ENCODE measurements around the gene HDAC4.
"Not testable (repeated sequence)": the region's sequence is repeated elsewhere in the genome, so short reads cannot be mapped to it uniquely, and the experiment has no call there.

HDAC4 gene

GRCh38 chr2:239084007-239084406 lies 316.8 kb downstream of the HDAC4 start:
- Mint-ChIP-seq H3K27me3 (no peaks in the 10 kb centered on the region), H3K4me1 (no peaks in the 10 kb centered on the region), H3K27ac (no peak overlapping the region), H3K36me3 (ENCODE audit: low read depth) (peaks cover 3% of the 10 kb centered on the region), H3K4me3 (no peak overlapping the region), H3K9me3 (no peaks in the 10 kb centered on the region)
- ATAC-seq = no peak
- no peak for DNase-seq

- Mint-ChIP-seq H3K27me3 (no peaks in the 10 kb centered on the region), H3K4me1 (no peaks in the 10 kb centered on the region), H3K27ac (no peak overlapping the region), H3K9me3 (no peaks in the 10 kb centered on the region), H3K36me3 (ENCODE audit: low read depth) (peaks cover 3% of the 10 kb centered on the region), H3K4me3 (no peak overlapping the region)
- ATAC-seq = no peak
- no peak for DNase-seq
Observed at GRCh38 chr2:239082425-239082824, 318.4 kb downstream of the HDAC4 start.

GRCh38 chr2:239081622-239082021 lies 319.2 kb downstream of the HDAC4 start:
- DNase-seq = no peak
- Mint-ChIP-seq H3K4me3 (no peak overlapping the region), H3K36me3 (ENCODE audit: low read depth) (peaks cover 3% of the 10 kb centered on the region), H3K27ac (no peak overlapping the region), H3K9me3 (no peaks in the 10 kb centered on the region), H3K4me1 (no peaks in the 10 kb centered on the region), H3K27me3 (no peaks in the 10 kb centered on the region)
- ATAC-seq = no peak

GRCh38 chr2:239081046-239081445 lies 319.8 kb downstream of the HDAC4 start:
- no peak overlapping the region for H3K27ac Mint-ChIP-seq
- H3K36me3 Mint-ChIP-seq (ENCODE audit: low read depth) = peaks cover 3% of the 10 kb centered on the region

GRCh38 chr2:239079671-239080294 lies 321.0 kb downstream of the HDAC4 start:
- Mint-ChIP-seq H3K27ac (no peak overlapping the region), H3K27me3 (no peaks in the 10 kb centered on the region), H3K9me3 (no peaks in the 10 kb centered on the region), H3K4me1 (no peaks in the 10 kb centered on the region), H3K4me3 (no peak overlapping the region), H3K36me3 (ENCODE audit: low read depth) (peaks cover 3% of the 10 kb centered on the region)
- no peak for DNase-seq
- ATAC-seq = no peak

More at GRCh38 chr2:239081046-239081445, 319.8 kb downstream of the HDAC4 start:
- Mint-ChIP-seq H3K9me3 (no peaks in the 10 kb centered on the region), H3K4me1 (no peaks in the 10 kb centered on the region), H3K4me3 (no peak overlapping the region), H3K27me3 (no peaks in the 10 kb centered on the region)
- ATAC-seq = no peak
- no peak for DNase-seq

GRCh38 chr2:239078128-239078924 lies 322.5 kb downstream of the HDAC4 start:
- no peaks in the 10 kb centered on the region for H3K4me1 Mint-ChIP-seq
- DNase-seq = no peak
- ATAC-seq = no peak
- H3K27ac Mint-ChIP-seq = no peak overlapping the region
- H3K36me3 Mint-ChIP-seq (ENCODE audit: low read depth) = peaks cover 5% of the 10 kb centered on the region
- no peaks in the 10 kb centered on the region for H3K27me3 Mint-ChIP-seq
- no peak overlapping the region for H3K4me3 Mint-ChIP-seq
- H3K9me3 Mint-ChIP-seq = no peaks in the 10 kb centered on the region

- DNase-seq = no peak
- Mint-ChIP-seq H3K9me3 (no peaks in the 10 kb centered on the region), H3K27me3 (no peaks in the 10 kb centered on the region), H3K27ac (no peak overlapping the region), H3K4me3 (no peak overlapping the region), H3K4me1 (no peaks in the 10 kb centered on the region), H3K36me3 (ENCODE audit: low read depth) (peaks cover 5% of the 10 kb centered on the region)
- no peak for ATAC-seq
Observed at GRCh38 chr2:239077260-239077659, 323.6 kb downstream of the HDAC4 start.

GRCh38 chr2:239075918-239076758 lies 324.7 kb downstream of the HDAC4 start:
- Mint-ChIP-seq H3K27me3 (no peaks in the 10 kb centered on the region), H3K4me3 (no peak overlapping the region), H3K36me3 (ENCODE audit: low read depth) (peaks cover 12% of the 10 kb centered on the region), H3K4me1 (no peaks in the 10 kb centered on the region), H3K9me3 (no peaks in the 10 kb centered on the region), H3K27ac (no peak overlapping the region)
- ATAC-seq (no peak), DNase-seq (no peak)

- no peak overlapping the region for H3K27ac Mint-ChIP-seq
- H3K36me3 Mint-ChIP-seq (ENCODE audit: low read depth) = peaks cover 11% of the 10 kb centered on the region
- H3K4me1 Mint-ChIP-seq = no peaks in the 10 kb centered on the region
- ATAC-seq (no peak), DNase-seq (no peak)
- no peaks in the 10 kb centered on the region for H3K27me3 Mint-ChIP-seq
- no peak overlapping the region for H3K4me3 Mint-ChIP-seq
- no peaks in the 10 kb centered on the region for H3K9me3 Mint-ChIP-seq
Observed at GRCh38 chr2:239073745-239074530, 326.9 kb downstream of the HDAC4 start.

GRCh38 chr2:239073270-239073669 lies 327.6 kb downstream of the HDAC4 start:
- peaks cover 11% of the 10 kb centered on the region for H3K36me3 Mint-ChIP-seq (ENCODE audit: low read depth)

GRCh38 chr2:239072786-239073185 lies 328.0 kb downstream of the HDAC4 start:
- Mint-ChIP-seq H3K9me3 (no peaks in the 10 kb centered on the region), H3K27ac (no peak overlapping the region), H3K27me3 (no peaks in the 10 kb centered on the region), H3K4me3 (no peak overlapping the region), H3K4me1 (no peaks in the 10 kb centered on the region), H3K36me3 (ENCODE audit: low read depth) (peaks cover 11% of the 10 kb centered on the region)
- DNase-seq (no peak), ATAC-seq (no peak)

More at GRCh38 chr2:239073270-239073669, 327.6 kb downstream of the HDAC4 start:
- H3K27me3 Mint-ChIP-seq = no peaks in the 10 kb centered on the region
- no peak for ATAC-seq
- H3K4me3 Mint-ChIP-seq = no peak overlapping the region
- DNase-seq = no peak
- no peak overlapping the region for H3K27ac Mint-ChIP-seq
- H3K9me3 Mint-ChIP-seq = no peaks in the 10 kb centered on the region
- no peaks in the 10 kb centered on the region for H3K4me1 Mint-ChIP-seq

- no peak overlapping the region for H3K27ac Mint-ChIP-seq
- H3K36me3 Mint-ChIP-seq (ENCODE audit: low read depth) = peaks cover 11% of the 10 kb centered on the region
- DNase-seq (no peak), ATAC-seq (no peak)
- no peaks in the 10 kb centered on the region for H3K4me1 Mint-ChIP-seq
- no peaks in the 10 kb centered on the region for H3K9me3 Mint-ChIP-seq
- H3K27me3 Mint-ChIP-seq = no peaks in the 10 kb centered on the region
- no peak overlapping the region for H3K4me3 Mint-ChIP-seq
Observed at GRCh38 chr2:239070466-239070865, 330.4 kb downstream of the HDAC4 start.

GRCh38 chr2:239069362-239070333 lies 331.2 kb downstream of the HDAC4 start:
- not testable (repeated sequence) for ATAC-seq, H3K4me1 Mint-ChIP-seq, H3K27me3 Mint-ChIP-seq, H3K9me3 Mint-ChIP-seq, DNase-seq, H3K4me3 Mint-ChIP-seq
- Mint-ChIP-seq H3K36me3 (ENCODE audit: low read depth) (peaks cover 11% of the 10 kb centered on the region), H3K27ac (peak overlapping the region; percentile 70)

All from activated naive CD8-positive, alpha-beta T cell treated with anti-CD3 and anti-CD28 coated beads, Interleukin-2, amount 50 U/mL, for 24 hours (primary cell).